ENCODE data around the gene WRAP73. TPM values are rescaled to one million over a fixed set of nuclear protein-coding genes. Genes with fewer than 3 reads are reported as not detected.

Gene WRAP73
- total RNA-seq, 1 donor from 2014 or later, result 15.6 TPM

DNA sequence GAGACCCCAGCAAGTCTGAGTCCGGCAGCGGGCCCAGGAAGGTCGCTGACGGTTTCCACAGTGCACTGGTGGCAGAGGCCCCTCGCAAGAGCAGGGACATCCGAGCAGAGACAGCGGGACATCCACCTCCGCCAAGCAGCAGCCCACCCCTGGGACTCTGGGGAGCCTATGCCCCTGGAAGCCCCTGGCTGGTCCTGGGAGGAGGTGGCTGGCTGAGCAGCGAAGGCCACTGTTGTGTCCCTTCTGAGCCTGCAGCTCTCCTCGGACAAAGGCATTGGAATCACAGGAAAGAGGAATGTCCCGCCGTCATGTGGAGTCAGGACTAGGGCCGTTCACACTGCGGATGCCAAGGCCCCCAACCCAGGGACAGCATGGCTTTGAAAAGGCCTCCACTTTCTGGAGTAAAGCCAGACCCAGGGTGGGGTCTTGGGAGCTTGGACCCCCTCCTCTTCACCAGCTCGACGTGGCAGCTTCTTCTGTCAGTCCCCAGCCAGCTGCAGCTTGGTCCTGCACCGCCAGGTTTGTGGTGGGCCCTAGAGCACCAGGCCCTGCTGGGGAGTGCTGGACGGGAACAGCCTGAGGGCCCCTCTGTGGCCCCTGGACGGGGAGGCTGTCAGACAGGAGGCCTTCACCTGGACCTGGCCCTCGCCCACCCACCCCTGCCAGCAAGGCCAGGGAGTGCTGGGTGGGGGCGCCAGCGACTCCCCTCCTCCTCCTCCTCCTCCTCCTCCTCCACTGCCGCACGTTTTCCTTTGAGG is 40.0 kb downstream of the WRAP73 start:
- Histone ChIP-seq H3K9me3 (ENCODE audit: insufficient read depth, low read depth, low read length) (no peaks in the 10 kb centered on the region), H3K4me3 (ENCODE audit: insufficient read depth, low read depth, low read length) (no peak overlapping the region), H4K20me1 (ENCODE audit: insufficient read depth, low read length) (no peaks in the 10 kb centered on the region), H2AFZ (ENCODE audit: low read depth, low read length) (no peak overlapping the region), H3K9ac (ENCODE audit: low read length) (no peak overlapping the region), H3K4me2 (ENCODE audit: low read length) (no peak overlapping the region), H3K27ac (ENCODE audit: low read depth, low read length) (no peak overlapping the region), H3K79me2 (ENCODE audit: insufficient read depth, low read length) (no peaks in the 10 kb centered on the region), H3K36me3 (ENCODE audit: insufficient read depth, low read length) (no peaks in the 10 kb centered on the region), H3K27me3 (ENCODE audit: insufficient read depth, low read length) (peaks cover 24% of the 10 kb centered on the region), H3K4me1 (ENCODE audit: insufficient read depth, low read length) (peaks cover 28% of the 10 kb centered on the region)
- peak; percentile 28 for TF ChIP-seq EZH2 (IDR thresholded peaks at IDR 0.05; ENCODE audit: insufficient read depth, low read length)
- TF ChIP-seq, protein P1, sequence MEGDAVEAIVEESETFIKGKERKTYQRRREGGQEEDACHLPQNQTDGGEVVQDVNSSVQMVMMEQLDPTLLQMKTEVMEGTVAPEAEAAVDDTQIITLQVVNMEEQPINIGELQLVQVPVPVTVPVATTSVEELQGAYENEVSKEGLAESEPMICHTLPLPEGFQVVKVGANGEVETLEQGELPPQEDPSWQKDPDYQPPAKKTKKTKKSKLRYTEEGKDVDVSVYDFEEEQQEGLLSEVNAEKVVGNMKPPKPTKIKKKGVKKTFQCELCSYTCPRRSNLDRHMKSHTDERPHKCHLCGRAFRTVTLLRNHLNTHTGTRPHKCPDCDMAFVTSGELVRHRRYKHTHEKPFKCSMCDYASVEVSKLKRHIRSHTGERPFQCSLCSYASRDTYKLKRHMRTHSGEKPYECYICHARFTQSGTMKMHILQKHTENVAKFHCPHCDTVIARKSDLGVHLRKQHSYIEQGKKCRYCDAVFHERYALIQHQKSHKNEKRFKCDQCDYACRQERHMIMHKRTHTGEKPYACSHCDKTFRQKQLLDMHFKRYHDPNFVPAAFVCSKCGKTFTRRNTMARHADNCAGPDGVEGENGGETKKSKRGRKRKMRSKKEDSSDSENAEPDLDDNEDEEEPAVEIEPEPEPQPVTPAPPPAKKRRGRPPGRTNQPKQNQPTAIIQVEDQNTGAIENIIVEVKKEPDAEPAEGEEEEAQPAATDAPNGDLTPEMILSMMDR (IDR thresholded peaks at IDR 0.05; ENCODE audit: insufficient read depth, low read depth, low read length), result no peak
- peak overlapping the region; percentile 81 for H3K4me3 Mint-ChIP-seq (ENCODE audit: unreplicated experiment)
- peaks cover 16% of the 10 kb centered on the region for H3K4me1 Mint-ChIP-seq (ENCODE audit: low read depth, unreplicated experiment)
- FAIRE-seq (no peak), DNase-seq (ENCODE audit: low read depth) (no peak)
- H3K9me3 Mint-ChIP-seq (ENCODE audit: unreplicated experiment), result no peaks in the 10 kb centered on the region
- H3K27me3 Mint-ChIP-seq (ENCODE audit: low read depth, unreplicated experiment), result peaks cover 19% of the 10 kb centered on the region
- no peaks in the 10 kb centered on the region for H3K36me3 Mint-ChIP-seq (ENCODE audit: low read depth, unreplicated experiment)
- no peak overlapping the region for H3K27ac Mint-ChIP-seq (ENCODE audit: unreplicated experiment)

DNA sequence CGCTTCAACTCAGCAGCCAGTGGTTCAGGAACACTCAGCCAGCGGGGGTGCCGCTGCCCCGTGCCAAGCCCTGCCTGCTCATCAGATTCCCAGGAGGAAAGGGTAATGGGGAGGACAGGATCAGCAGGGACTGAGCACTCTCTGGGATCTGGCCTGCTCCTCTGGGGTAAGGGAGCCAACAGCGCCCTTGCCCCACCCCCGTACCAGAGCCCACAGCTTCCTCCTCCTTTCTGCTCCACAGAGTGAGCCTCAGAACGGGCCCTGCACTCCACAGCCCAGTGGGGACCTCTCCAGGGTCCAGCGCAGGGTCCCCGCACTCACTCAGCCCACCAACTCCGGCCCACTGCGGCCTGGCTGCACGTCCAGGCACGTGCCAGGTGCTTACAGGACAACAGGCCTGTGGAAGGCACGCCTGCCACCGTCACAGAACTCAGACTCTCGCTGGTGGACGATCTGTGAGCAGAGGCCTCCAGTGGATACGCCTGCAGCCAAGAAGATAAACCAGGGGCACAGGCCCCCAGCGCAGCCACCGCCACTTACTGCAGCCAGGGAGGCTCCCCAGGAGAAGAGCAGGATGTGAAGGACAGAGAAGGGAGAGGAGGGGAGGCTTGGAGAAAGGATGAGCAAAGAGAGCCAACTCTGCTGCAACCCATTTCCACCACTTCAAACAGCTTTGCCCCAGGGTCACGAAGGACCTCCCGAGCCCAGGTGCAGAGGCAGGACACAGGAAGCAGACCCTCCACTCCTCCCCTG is 40.7 kb downstream of the WRAP73 start:
- no peaks in the 10 kb centered on the region for H3K36me3 ChIP-seq (ENCODE audit: insufficient read depth, low read length)
- H3K4me3 ChIP-seq (ENCODE audit: insufficient read depth, low read depth, low read length), result no peak overlapping the region
- no peak overlapping the region for H3K27ac ChIP-seq (ENCODE audit: low read depth, low read length)
- H3K36me3 Mint-ChIP-seq (ENCODE audit: low read depth, unreplicated experiment), result no peaks in the 10 kb centered on the region
- no peaks in the 10 kb centered on the region for H4K20me1 ChIP-seq (ENCODE audit: insufficient read depth, low read length)
- H3K4me1 ChIP-seq (ENCODE audit: insufficient read depth, low read length), result peaks cover 26% of the 10 kb centered on the region
- H3K9me3 Mint-ChIP-seq (ENCODE audit: unreplicated experiment), result no peaks in the 10 kb centered on the region
- no peak overlapping the region for H3K27ac Mint-ChIP-seq (ENCODE audit: unreplicated experiment)
- no peak overlapping the region for H3K9ac ChIP-seq (ENCODE audit: low read length)
- no peak overlapping the region for H2AFZ ChIP-seq (ENCODE audit: low read depth, low read length)
- no peak for TF ChIP-seq EZH2 (IDR thresholded peaks at IDR 0.05; ENCODE audit: insufficient read depth, low read length)
- TF ChIP-seq, protein P1 (IDR thresholded peaks at IDR 0.05; ENCODE audit: insufficient read depth, low read depth, low read length), result no peak
- no peaks in the 10 kb centered on the region for H3K9me3 ChIP-seq (ENCODE audit: insufficient read depth, low read depth, low read length)
- peak overlapping the region; percentile 50 for H3K4me3 Mint-ChIP-seq (ENCODE audit: unreplicated experiment)
- peaks cover 24% of the 10 kb centered on the region for H3K27me3 ChIP-seq (ENCODE audit: insufficient read depth, low read length)
- DNase-seq (ENCODE audit: low read depth), result no peak
- H3K4me1 Mint-ChIP-seq (ENCODE audit: low read depth, unreplicated experiment), result peaks cover 11% of the 10 kb centered on the region
- H3K79me2 ChIP-seq (ENCODE audit: insufficient read depth, low read length), result no peaks in the 10 kb centered on the region
- no peak for FAIRE-seq
- H3K27me3 Mint-ChIP-seq (ENCODE audit: low read depth, unreplicated experiment), result peaks cover 19% of the 10 kb centered on the region
- no peak overlapping the region for H3K4me2 ChIP-seq (ENCODE audit: low read length)
